Measurements from ENCODE around the gene ATP6V1C2.

- TF ChIP-seq, protein P1, sequence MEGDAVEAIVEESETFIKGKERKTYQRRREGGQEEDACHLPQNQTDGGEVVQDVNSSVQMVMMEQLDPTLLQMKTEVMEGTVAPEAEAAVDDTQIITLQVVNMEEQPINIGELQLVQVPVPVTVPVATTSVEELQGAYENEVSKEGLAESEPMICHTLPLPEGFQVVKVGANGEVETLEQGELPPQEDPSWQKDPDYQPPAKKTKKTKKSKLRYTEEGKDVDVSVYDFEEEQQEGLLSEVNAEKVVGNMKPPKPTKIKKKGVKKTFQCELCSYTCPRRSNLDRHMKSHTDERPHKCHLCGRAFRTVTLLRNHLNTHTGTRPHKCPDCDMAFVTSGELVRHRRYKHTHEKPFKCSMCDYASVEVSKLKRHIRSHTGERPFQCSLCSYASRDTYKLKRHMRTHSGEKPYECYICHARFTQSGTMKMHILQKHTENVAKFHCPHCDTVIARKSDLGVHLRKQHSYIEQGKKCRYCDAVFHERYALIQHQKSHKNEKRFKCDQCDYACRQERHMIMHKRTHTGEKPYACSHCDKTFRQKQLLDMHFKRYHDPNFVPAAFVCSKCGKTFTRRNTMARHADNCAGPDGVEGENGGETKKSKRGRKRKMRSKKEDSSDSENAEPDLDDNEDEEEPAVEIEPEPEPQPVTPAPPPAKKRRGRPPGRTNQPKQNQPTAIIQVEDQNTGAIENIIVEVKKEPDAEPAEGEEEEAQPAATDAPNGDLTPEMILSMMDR (conservative IDR thresholded peaks at IDR 0.05; ENCODE audit: low read depth, low read length) = no peak
- no peak for TF ChIP-seq POLR2A (IDR thresholded peaks at IDR 0.05; ENCODE audit: low read depth, low read length)
- TF ChIP-seq, protein P2, sequence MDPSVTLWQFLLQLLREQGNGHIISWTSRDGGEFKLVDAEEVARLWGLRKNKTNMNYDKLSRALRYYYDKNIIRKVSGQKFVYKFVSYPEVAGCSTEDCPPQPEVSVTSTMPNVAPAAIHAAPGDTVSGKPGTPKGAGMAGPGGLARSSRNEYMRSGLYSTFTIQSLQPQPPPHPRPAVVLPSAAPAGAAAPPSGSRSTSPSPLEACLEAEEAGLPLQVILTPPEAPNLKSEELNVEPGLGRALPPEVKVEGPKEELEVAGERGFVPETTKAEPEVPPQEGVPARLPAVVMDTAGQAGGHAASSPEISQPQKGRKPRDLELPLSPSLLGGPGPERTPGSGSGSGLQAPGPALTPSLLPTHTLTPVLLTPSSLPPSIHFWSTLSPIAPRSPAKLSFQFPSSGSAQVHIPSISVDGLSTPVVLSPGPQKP (IDR thresholded peaks at IDR 0.05; ENCODE audit: borderline replicate concordance, low read depth, low read length) = no peak
These were observed 30.8 kb downstream of the ATP6V1C2 start for GRCh38 chr2:10752236-10752635.
